SHP77 treated with DMSO at 0.1 percent for 48 hours (cell line): ENCODE results near the gene SSNA1.
A peak's percentile ranks its signal among the peaks of the same experiment; 100 is the strongest.
"Not testable (repeated sequence)": the region's sequence is repeated elsewhere in the genome, so short reads cannot be mapped to it uniquely, and the experiment has no call there.

Experiments
- DNase-seq: peaks from one replicate; lab custom pipeline; 2025; lab: John Stamatoyannopoulos, UW

The SSNA1 gene

DNA sequence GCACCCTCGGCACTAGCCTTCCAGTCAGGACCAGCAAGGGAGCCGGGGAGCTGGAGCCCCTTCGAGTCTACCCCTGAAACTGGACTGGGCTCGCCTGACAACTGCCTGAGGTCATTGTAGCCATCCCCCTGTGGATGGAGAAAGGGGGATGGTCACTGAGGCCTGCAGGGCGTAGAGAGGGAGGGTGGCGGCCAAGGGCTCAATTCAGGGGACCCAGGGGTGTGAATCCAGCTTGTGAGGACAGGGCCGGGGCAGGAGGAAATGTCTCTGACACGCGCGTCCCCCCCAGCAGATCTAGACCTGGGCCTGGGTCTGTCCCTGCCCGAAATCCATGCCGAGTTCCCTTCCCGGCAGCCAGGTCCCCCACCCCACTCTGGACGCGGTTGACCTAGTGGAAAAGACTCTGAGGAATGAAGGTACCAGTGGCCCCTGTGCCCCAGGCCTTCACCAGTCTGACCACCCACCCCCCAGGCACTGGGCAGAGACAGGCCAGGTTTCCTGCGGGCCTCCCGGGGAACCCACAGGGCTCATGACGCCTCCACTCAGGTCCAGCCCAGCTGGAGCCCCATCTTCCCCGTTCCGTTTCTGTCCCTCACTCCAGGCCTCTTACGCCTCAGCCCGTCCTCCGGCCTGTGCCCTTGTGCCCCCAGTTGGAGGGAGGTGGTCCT, 43.0 kb downstream of the SSNA1 start:
- no peak for DNase-seq

DNA sequence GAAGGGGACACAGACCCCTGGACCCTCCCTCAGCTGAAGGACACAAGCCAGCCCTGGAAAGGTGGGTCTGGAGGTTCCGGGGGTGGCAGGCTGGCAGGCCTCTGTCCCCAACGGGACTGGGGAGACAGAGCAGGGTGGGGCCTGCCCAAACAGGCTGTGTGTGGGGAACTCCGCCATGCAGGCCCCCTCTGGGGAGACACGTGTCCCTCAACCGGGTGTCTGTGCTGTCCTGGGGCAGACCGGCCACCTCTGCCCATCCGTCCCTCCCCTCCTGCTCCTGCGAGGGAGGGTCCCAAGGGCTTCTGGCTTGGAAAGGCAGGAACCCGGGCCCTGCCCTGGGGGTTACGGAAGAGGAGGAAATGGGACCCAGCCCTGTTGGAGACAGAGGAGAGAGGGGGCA, 43.6 kb downstream of the SSNA1 start:
- DNase-seq, result no peak

DNA sequence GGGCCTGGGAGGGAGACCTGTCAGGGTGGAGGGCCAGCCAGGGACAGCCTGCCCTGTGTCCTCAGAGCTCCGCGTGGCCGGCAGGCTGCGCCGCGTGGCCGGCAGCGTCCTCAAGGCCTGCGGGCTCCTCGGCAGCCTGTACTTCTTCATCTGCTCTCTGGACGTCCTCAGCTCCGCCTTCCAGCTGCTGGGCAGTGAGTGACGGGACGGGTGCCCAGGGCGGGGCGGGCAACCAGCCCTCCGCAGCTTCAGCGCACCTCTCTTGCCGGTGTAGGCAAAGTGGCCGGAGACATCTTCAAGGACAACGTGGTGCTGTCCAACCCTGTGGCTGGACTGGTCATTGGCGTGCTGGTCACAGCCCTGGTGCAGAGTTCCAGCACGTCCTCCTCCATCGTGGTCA, 44.0 kb downstream of the SSNA1 start:
- no peak for DNase-seq

DNA sequence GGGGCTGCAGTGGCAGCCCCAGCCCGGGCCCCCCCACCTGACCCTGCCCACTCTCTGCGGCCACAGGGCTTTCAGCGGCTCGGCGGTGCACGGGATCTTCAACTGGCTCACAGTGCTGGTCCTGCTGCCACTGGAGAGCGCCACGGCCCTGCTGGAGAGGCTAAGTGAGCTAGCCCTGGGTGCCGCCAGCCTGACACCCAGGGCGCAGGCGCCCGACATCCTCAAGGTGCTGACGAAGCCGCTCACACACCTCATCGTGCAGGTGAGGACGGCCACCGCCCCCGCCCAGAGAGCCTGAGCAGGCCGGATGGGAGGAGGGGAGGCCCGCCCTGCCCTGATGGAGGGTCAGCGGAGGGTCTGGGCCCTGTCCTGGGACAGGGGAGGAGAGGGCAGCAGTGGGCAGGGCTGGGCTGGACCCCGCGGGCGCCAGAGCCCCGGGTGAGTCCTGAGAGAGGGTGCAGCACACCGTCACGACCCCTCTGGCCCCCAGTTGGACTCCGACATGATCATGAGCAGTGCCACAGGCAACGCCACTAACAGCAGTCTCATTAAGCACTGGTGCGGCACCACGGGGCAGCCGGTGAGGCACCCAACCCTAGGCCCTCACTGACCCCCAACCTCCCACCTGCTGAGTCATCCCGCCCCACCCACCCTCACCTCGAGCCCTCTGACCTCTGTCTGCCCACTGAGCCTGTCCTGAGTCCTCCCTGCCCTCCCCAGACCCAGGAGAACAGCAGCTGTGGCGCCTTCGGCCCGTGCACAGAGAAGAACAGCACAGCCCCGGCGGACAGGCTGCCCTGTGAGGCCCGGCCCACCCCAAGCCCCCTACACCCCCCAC, 44.9 kb downstream of the SSNA1 start:
- DNase-seq, result no peak

DNA sequence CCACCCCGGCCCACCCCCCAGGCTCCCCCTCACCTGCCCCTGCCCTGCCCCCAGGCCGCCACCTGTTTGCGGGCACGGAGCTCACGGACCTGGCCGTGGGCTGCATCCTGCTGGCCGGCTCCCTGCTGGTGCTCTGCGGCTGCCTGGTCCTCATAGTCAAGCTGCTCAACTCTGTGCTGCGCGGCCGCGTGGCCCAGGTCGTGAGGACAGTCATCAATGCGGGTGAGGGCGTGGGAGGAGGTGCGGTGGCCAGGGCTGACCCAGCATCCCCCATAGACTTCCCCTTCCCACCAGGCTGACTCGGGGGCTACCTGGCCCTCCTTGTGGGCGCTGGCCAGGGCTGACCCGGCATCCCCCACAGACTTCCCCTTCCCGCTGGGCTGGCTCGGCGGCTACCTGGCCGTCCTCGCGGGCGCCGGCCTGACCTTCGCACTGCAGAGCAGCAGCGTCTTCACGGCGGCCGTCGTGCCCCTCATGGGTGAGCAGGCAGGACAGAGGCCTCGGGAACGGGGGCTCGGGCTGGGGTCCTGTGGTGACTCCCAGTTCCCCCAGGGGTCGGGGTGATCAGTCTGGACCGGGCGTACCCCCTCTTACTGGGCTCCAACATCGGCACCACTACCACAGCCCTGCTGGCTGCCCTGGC, 45.7 kb downstream of the SSNA1 start:
- DNase-seq, result no peak

DNA sequence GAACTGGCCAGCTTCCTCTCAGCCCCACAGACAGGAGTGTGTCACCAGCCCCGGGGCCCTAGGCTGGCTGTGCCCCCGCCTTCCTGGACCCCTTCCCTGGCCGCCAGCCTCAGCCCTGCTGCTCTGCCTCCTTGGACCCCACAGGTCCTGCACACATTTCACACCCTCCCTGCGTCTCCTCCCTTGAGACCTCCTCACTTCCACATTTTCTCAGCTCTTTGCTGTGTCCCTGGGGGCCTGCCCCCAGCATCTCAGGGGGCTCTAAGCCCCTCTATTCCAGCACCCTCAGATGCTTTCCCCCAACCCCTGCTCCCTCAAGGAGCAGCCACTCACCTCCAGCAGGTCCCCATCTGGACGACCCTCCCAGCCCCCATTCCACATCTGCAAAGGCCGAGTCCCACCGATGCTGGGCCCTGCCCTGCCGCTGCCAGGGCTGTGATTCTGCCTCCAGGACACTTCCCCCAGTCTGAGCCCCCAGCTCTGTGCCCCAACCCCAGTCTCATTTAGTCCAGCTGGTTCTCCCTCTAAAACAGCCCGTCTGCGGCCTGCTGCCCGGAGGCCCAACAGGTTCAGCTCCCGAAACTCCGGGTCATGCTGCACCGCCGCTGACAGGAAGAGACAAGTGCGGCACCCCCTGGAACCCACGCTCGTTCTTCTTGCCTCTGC, 46.4 kb downstream of the SSNA1 start:
- DNase-seq, result no peak

DNA sequence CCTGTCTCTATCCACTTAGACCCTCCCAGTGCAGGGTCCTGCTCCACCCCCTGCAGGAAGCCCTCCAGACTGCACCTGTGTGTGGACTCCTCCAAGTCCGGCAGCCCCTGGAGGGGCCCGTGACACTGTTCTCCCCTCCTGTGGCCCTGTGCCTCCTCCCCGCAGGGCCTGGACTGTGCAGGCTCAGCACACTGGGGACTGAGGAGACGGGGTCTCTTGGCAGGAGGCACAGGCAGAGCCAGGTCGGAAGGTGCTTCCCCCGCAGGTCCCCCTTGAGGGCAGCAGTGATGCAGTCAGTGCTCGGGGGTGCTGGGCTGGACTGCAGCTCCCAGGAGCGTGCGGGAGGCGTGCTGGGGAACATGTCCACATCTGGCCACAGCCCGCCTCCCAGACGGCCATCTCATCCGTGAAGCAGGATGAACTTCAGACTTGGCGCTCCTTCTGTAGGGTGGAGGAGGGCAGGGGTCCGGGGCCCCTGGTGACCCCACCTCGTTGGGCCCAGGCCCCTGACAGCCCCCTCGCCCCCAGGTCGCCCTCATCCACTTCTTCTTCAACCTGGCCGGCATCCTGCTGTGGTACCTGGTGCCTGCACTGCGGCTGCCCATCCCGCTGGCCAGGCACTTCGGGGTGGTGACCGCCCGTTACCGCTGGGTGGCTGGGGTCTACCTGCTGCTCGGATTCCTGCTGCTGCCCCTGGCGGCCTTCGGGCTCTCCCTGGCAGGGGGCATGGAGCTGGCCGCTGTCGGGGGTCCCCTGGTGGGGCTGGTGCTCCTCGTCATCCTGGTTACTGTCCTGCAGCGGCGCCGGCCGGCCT, 47.2 kb downstream of the SSNA1 start:
- no peak for DNase-seq

DNA sequence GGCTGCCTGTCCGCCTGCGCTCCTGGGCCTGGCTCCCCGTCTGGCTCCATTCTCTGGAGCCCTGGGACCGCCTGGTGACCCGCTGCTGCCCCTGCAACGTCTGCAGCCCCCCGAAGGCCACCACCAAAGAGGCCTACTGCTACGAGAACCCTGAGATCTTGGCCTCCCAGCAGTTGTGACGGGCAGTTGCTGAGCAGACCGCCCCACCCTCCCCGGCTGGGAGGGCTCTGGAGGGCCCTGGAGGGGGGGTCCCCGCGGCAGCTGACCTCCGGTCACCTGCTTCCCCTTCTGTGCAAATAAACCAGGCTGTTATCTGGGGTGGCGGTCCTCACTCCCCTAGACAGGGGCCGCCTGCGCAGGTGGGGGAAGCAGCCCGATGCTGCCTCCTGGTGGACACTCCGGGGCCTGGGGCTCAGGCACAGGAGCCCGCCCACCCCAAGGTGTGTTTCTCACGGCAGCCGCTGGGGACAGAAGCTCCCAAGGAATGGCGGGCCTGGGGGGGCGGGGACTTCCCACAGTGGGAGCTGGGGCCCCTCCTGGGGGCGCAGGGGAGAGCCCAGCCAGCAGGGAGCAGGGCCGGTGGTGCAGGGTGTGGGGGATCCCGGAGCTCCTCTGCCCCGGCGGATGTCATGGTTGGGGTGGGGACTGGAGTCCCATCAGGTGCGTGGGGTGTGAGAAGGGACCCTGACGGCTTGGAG, 47.9 kb downstream of the SSNA1 start:
- DNase-seq, result peak; percentile 18

DNA sequence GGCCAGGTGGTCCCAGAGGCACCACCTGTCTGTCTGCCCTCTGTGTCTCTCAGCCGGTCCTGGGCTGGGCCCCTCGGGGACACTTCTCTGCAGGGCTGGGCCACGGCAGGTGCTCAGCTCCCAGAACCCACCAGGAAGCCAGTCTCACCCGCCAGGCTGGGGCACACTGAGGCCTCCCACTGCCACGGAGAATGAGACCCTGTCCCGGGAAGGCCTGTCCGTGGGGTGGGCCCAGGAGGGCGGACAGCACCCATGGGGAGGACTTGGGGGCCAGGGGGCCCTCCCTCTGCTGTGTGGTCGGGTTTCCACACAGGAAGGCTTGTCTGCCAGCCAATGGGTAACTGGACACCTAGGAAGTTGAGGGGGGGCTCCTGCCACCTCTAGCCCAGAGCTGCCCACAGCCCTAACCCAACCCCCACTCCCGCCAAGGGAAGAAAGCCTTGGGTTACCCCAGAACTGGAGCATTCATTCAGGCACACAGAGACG, 48.5 kb downstream of the SSNA1 start:
- no peak for DNase-seq

DNA sequence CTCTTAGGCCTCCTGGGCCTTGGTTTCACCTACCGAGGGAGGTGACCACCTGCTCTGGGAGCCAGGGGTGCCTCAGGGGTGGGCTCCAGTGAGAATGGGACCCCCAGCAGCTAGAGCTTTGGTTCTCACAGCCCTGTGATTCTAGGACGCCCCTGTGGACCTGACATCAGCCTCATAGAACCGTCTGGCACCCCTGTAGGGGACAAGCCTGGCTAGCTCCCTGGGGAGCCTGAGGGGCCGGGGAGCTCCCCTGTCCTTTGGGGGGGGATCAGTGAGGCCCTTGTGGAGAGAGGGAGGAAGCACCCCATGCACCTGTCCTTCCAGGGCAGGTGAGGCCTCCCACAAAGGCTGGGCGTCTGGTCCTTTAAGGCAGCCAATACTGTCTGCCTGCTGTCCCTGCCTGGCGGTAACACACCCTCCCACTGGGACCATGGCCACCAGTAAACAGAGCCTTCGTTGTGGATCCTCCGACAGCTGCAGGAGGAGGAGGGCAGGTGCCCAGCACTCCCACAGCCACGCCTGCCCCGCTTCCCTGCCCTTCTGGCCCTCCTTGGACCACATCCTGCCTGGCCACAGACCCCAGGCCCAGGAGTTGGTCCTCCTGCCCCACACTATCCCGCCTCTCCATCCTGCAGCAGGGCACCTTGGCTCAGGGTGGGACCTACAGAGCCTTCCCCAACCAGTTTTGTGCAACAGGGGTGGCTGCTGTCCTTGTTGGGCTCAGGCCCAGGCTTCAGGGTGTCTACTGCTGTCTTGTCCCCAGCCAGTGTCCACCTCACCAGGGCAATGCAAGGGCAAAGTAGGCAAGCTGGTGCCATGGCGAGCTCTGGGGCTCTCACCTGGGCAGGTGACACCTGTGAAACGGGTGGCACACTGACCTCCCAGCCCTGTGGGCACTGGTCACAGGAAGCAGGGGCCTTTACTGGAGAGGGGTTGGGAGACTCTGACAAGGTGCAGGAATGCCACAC, 49.6 kb downstream of the SSNA1 start:
- peak; percentile 70 for DNase-seq

DNA sequence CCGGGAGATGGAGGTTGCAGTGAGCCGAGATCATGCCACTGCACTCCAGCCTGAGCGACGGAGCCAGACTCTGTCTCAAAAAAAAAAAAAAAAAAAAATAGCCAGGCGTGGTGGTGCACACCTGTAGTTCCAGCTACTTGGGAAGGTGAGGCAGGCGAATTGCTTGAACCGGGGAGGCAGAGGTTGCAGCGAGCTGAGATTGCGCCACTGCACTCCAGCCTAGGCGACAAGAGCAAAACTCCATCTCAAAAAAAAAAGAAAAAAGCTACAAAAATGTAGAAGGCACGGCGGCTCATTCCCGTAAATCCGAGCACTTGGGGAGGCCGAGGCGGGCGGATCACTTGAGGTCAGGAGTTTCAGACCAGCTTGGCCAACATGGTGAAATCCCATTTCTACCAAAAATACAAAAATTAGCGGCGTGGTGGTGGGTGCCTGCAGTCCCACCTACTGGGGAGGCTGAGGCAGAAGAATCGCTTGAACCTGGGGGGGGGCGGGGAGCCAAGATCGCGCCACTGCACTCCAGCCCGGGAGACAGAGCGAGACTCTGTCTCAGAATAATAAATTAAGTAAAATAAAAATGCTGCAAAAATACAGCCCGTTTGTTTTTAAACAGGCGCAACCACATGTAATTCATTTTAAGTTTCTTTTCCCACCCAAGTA, 51.2 kb downstream of the SSNA1 start:
- not testable (repeated sequence) for DNase-seq
